Activated CD4-positive, CD25-positive, alpha-beta regulatory T cell treated with anti-CD3 and anti-CD28 coated beads, Interleukin-2, amount 50 U/mL, for 72 hours (primary cell): ENCODE results near the gene TEKT5.
"Not testable (repeated sequence)": the region's sequence is repeated elsewhere in the genome, so short reads cannot be mapped to it uniquely, and the experiment has no call there.

Source experiments
- DNase-seq: peaks from one replicate; pipeline ENCODE4 v3.0.0; 2021

Gene TEKT5

GRCh38 chr16:10694830-10695229, at the start of gene TEKT5:
TSS of gene TEKT5 (minus strand) at chr16:10694930. CDS start at chr16:10694873, 57 bp downstream.
- DNase-seq = no peak

- peak; percentile 99 for DNase-seq
These were observed 49.1 kb upstream of the TEKT5 start, which contains the start of gene NUBP1 for GRCh38 chr16:10743610-10744369. TSS of gene NUBP1 (plus strand) at chr16:10743842. CDS start at chr16:10743864, 22 bp downstream.

DNA sequence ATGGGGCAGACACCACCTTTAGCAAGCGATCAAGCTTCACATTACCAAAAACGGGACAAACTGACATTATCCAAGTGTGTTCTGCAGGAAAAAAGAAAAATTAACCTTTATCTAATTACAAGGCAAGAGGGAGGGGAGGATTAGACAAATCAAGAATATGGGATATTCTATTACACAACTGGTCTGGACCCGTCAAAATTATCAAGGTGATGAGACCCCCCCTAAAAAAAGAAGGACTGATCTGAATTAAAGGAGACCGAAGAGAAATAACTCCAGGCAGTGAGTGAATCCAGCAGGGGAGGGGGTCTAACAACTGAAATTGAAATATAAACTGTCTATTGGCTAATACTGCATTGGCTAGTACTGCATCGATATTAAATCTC, 48.5 kb upstream of the TEKT5 start:
- DNase-seq = no peak

GRCh38 chr16:10741844-10742243, 47.1 kb upstream of the TEKT5 start:
- DNase-seq = no peak

GRCh38 chr16:10741249-10741648, 46.5 kb upstream of the TEKT5 start:
- DNase-seq = not testable (repeated sequence)

- DNase-seq = no peak
These were observed 46.1 kb upstream of the TEKT5 start for GRCh38 chr16:10740845-10741208.

DNA sequence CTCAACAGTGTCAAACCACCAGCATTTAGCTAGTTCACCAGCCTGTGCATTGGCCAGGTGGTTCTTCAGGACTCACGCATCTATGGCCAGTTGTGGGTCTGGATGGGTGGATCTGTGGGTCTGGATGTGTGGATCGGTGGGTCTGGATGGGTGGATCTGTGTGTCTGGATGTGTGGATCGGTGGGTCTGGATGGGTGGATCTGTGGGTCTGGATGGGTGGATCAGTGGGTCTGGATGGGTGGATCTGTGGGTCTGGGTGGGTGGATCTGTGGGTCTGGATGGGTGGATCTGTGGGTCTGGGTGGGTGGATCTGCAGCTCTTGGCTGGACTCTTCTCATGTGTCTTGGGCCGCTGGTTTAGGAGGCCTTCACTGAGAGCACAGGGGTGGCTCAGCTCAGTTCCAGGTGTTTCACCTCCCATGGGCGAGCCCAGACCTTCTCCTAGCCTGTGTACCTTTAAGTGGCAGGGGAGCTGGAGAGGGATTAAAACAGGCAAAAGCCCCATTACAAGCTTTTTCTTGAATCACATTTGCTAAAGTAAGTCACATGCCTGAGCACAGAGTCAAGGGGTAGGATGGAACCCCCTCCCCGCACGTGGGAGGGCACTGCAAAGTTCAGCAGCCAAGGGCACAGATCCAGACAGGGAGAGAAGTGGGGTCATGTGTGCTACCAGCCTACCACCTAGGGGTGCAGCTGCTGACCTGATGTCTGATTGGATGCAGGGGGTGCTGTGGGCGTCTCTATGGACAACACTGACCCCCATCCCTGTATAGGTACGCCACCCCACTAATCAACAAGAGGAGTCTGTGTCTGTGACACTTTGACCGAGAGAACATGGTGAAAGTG, 45.5 kb upstream of the TEKT5 start:
- DNase-seq = no peak

- peak; percentile 48 for DNase-seq
These were observed 43.7 kb upstream of the TEKT5 start for GRCh38 chr16:10738231-10739077.

GRCh38 chr16:10737068-10737625, 42.4 kb upstream of the TEKT5 start:
- peak; percentile 62 for DNase-seq

DNA sequence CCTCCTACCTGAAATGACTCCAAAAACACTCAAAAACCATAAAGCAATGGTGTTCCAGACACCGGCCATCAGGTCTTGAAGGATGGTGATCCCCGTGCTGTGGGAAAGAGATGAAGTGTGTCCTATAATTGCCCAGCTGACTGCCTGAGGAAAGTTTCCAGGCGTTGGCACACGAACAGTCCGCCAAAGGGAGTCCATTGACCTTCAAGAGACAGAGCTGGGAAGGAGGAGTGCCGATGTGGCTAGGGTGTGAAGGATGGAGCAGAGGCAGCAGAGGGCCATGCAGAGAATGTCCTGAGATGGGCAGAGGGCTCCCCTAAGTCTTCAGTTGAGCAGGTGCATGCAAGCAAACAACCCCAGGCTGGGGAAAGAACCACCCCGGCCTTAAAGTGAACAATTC, 37.1 kb upstream of the TEKT5 start:
- DNase-seq = no peak

DNA sequence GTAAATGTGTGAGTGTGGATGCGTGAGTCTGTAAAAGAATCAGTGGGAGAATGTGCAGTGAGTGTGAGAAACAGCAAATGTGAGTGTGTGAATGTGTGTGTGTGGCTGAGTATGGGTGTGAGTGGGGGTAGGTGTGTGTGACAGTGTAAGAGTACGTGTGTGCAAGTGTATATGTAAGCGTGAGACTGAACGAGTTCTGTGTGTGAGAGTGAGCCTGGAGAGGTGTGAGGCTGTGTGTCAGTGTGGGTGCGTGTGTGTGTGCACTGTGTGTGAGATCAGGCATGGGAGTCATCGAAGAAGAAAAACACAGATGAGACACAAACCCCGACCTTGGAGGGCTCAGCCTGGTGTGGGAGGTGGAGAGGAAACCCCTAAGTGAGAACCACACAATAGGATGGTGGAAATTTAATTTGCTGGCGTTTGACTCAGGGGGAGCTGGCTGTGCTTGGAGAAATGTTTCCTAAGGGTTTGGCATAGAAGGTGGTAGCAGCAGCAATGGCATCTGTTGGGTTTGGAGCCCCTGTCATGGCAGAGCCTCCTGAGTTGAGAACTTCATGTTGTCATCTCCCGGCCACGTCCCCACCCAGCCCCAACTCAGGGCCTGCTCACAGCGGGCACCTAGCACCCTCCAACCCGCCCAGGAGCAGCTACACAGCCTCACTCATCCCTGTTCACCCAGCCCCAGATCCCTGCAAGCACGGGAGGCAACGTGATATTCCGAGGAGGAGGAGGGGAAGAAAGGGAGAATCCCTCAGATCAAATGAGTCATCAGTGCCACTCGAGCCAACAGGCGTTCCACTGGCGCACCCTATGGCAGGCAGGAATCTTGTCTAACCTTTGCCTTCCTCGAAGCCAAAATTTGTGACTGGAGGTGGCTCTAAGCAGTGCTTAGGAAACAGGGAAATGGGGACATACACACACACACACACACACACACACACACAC, 34.6 kb upstream of the TEKT5 start:
- DNase-seq = no peak

- no peak for DNase-seq
These were observed 33.5 kb upstream of the TEKT5 start for GRCh38 chr16:10728003-10728887.

DNA sequence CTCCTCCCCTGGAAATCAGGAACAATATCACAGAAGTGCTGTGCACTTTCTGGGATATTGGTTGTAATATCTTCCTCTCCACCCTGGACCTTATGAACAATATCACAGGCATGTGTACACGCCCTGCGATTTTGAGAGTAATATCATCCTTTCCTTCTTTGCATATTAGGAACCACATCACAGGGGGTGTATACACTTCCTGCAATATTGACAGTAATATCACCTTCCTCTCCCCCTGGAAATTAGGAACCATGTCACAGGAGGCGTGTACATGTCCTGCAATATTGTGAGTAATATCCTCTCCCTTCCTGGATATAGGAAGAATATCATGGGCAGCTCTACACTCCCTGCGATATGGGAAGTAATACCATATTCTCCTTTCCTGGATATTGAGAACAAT, 14.2 kb upstream of the TEKT5 start:
- DNase-seq = no peak

DNA sequence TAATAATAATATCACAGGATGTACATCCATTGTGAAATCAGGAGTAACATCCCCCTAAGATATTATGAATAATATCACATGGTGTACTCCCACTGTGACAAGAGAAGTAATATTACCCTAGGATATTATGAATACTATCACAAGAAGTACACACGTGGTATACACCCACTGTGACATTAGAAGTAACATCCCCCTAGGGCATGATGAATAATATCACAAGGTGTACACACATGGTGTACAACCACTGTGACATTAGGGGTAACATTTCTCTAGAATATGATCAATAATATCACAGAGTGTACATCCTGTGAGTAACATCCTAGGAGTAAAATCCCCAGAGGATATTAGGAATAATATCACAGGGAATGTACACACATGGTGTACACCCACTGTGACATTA, 5.0 kb upstream of the TEKT5 start:
- no peak for DNase-seq

- DNase-seq = no peak
These were observed 424 bp downstream of the TEKT5 start for GRCh38 chr16:10694306-10694705.

DNA sequence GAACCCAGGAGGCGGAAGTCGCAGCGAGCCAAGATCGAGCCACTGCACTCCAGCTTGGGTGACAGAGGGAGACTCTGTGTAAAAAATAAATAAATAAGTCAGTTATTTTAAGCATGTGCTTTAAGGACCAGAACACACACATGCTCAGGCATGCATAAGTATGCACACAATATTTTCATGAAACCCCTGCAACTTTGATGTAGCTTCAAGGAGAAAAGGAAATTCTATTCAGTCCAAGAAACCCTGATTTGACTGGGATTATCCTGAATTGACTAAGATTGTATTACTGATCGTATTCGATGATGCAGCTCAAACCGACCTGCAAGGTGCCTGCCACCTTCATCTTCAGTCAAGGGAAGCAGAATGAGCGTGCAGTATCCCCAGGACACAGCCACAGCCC, 841 bp downstream of the TEKT5 start:
- DNase-seq = no peak

DNA sequence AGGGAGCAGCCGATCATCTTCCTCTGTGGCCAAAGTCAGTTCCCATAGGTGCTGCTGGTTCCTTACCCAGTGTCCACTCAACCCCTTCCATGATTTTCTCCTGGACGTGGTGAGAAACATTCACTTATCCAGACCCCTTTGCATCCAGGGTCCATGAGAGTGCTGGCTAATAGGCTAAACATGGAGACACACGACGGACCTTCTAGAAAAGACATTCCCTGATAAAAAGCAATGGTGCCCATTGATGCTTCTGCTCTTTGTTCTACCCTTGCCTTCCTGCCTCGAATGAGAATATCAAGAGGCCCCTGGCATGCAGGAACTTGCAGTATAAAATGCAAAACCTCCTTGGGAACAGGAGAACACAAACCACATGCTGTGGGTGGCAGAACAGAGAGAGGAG, 2.3 kb downstream of the TEKT5 start:
- no peak for DNase-seq

DNA sequence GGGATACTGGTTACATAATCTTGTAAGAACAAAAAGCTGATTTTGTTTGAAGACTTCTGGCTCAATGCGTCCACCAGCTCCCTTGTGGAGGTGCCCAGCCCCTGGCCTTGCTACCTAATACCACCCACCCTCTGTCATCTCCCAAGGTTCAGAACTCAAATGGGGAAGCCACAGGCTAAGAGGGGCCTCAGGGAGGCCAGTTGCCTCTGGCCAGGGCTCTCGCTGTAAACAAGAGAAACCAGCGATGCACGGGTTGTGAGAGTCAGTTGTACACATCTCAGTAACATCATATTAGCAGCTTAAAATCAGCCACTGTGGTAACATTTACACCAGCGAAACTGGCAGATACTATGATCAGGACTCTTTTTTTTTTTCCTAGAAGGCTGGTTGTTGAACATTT, 6.0 kb downstream of the TEKT5 start:
- DNase-seq = no peak

DNA sequence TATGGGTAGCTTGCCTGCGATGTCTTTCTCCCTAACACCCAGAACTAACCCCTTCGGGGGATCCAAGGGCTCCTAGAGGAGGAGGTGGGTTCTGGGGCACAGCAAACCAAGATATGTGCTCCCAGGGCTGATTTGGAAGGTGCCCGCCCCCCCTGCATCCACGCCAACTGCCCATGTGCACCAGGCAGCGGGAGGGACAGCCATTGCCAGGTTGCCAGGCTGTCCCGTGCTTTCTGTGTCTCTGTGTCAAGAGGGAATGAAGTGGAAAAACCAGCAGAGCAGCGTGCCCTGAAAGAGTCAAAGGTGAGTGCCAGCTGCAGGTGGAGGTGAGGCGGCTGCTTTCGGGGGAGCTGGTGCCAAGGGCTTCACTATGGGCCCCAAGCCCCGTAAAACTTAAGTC, 6.4 kb downstream of the TEKT5 start:
- DNase-seq = no peak

- no peak for DNase-seq
These were observed 9.0 kb downstream of the TEKT5 start for GRCh38 chr16:10685709-10686108.
